ENCODE data around the gene GSK3A. TPM values are rescaled to one million over a fixed set of nuclear protein-coding genes. Genes with fewer than 3 reads are reported as not detected.

The GSK3A gene
- total and polyA plus RNA-seq, 10 donors = 20.8 to 39.3 (median 28.7) TPM

- no peak for DNase-seq
- intact Hi-C loops (cut with DNase I; ENCODE audit: low total_unique reads) = loop anchor here (10.0 kb wide), 1 partner anchor 50 kb away; the partner anchor contains the start of gene POU2F2
These were observed 57.1 kb downstream of the GSK3A start for GRCh38 chr19:42185277-42185676.

GRCh38 chr19:42184401-42184861, 58.0 kb downstream of the GSK3A start:
- Histone ChIP-seq H3K27ac (peak overlapping the region in 6 of 8 donors; percentile 15 to 73 (median 42)), H3K36me3 (no peaks in the 10 kb centered on the region), H3K9me3 (no peaks in the 10 kb centered on the region), H3K4me1 (peaks cover 18 to 61% (median 35%) of the 10 kb centered on the region in 6 donors), H3K27me3 (replicated peaks in 1 of 7) (peaks cover 0 to 18% (median 17%) of the 10 kb centered on the region in 7 donors), H3K4me3 (no peak overlapping the region)
- 0 to 7% (median 2%) methylated on average over 1 of the region's 1 CpG for WGBS, 5 donors
- no peak for TF ChIP-seq POLR2A (IDR thresholded peaks at IDR 0.05)
- TF ChIP-seq POLR2AphosphoS5 (IDR thresholded peaks at IDR 0.05) = peak in 1 of 3 donors; percentile 46
- TF ChIP-seq CTCF (IDR thresholded peaks at IDR 0.05 in 8 of 11, conservative IDR thresholded peaks at IDR 0.05 in 3 of 11) = peak; percentile 73 to 93 (median 89)
- DNase-seq = peak; percentile 89
- intact Hi-C loops (cut with DNase I; ENCODE audit: low total_unique reads) = loop anchor here (10.0 kb wide), 1 partner anchor 50 kb away; the partner anchor contains the start of gene POU2F2

More at GRCh38 chr19:42185277-42185676, 57.1 kb downstream of the GSK3A start:
- Histone ChIP-seq H3K27me3 (replicated peaks in 1 of 7) (peaks cover 0 to 9% (median 9%) of the 10 kb centered on the region in 7 donors), H3K9me3 (no peaks in the 10 kb centered on the region), H3K4me3 (no peak overlapping the region), H3K4me1 (peaks cover 18 to 61% (median 35%) of the 10 kb centered on the region in 6 donors), H3K27ac (peak overlapping the region in 6 of 8 donors; percentile 2 to 73 (median 45)), H3K36me3 (no peaks in the 10 kb centered on the region)
- TF ChIP-seq CTCF (IDR thresholded peaks at IDR 0.05 in 8 of 11, conservative IDR thresholded peaks at IDR 0.05 in 3 of 11) (no peak), POLR2AphosphoS5 (IDR thresholded peaks at IDR 0.05) (peak in 1 of 3 donors; percentile 63), POLR2A (IDR thresholded peaks at IDR 0.05) (no peak)

Other genes with a start within 250 kb of the GSK3A start
- gene ATP1A3, start 248.4 kb downstream of the GSK3A start, total RNA-seq = 1 to 10 TPM in 5 of 7 donors, under 1 TPM in 2; 0.72 to 2.2 (median 1.9) TPM
- under 1 TPM; 0.39 to 0.83 (median 0.53) TPM for gene ATP1A3, start 248.4 kb downstream of the GSK3A start, polyA plus RNA-seq
- 1 to 10 TPM in 6 of 7 donors, under 1 TPM in 1; 0.98 to 4.7 (median 2.2) TPM for gene GRIK5, start 172.4 kb downstream of the GSK3A start, total RNA-seq
- 1 to 10 TPM in 2 of 3 donors, under 1 TPM in 1; 0.94 to 1.4 (median 1.4) TPM for gene GRIK5, start 172.4 kb downstream of the GSK3A start, polyA plus RNA-seq
- gene ZNF574, start 166.4 kb downstream of the GSK3A start, total RNA-seq = 10 to 100 TPM; 12.0 to 21.0 (median 17.4) TPM
- gene ZNF574, start 166.4 kb downstream of the GSK3A start, polyA plus RNA-seq = 10 to 100 TPM in 1 of 3 donors, 1 to 10 TPM in 2; 4.7 to 10.5 (median 4.9) TPM
- gene POU2F2, start 110.2 kb downstream of the GSK3A start, total RNA-seq = 10 to 100 TPM; 22.7 to 67.4 (median 45.4) TPM
- gene POU2F2, start 110.2 kb downstream of the GSK3A start, polyA plus RNA-seq = 10 to 100 TPM; 22.3 to 48.5 (median 33.3) TPM
- gene DEDD2, start 24.9 kb downstream of the GSK3A start, total RNA-seq = 10 to 100 TPM; 43.3 to 73.9 (median 48.5) TPM
- gene DEDD2, start 24.9 kb downstream of the GSK3A start, polyA plus RNA-seq = 10 to 100 TPM; 24.7 to 52.1 (median 29.4) TPM
- gene ZNF526, start 22.3 kb downstream of the GSK3A start, total RNA-seq = 10 to 100 TPM in 4 of 7 donors, 1 to 10 TPM in 3; 6.5 to 15.0 (median 10.2) TPM
- 1 to 10 TPM; 1.9 to 6.1 (median 2.8) TPM for gene ZNF526, start 22.3 kb downstream of the GSK3A start, polyA plus RNA-seq
- 10 to 100 TPM; 36.8 to 73.1 (median 56.4) TPM for gene ERF, start 12.5 kb upstream of the GSK3A start, total RNA-seq
- gene ERF, start 12.5 kb upstream of the GSK3A start, polyA plus RNA-seq = 10 to 100 TPM; 13.5 to 49.7 (median 17.7) TPM
- gene CIC, start 26.6 kb upstream of the GSK3A start, total RNA-seq = 100 to 1,000 TPM in 1 of 7 donors, 10 to 100 TPM in 6; 63.8 to 100 (median 76.7) TPM
- gene CIC, start 26.6 kb upstream of the GSK3A start, polyA plus RNA-seq = 10 to 100 TPM; 12.5 to 43.6 (median 16.8) TPM
- gene PRR19, start 59.5 kb upstream of the GSK3A start, total RNA-seq = 1 to 10 TPM in 2 of 7 donors, under 1 TPM in 3, not detected in 2; 0.46 to 1.2 (median 0.60) TPM
- under 1 TPM; 0.33 to 0.61 (median 0.49) TPM for gene PRR19, start 59.5 kb upstream of the GSK3A start, polyA plus RNA-seq
- 10 to 100 TPM; 13.7 to 20.3 (median 15.5) TPM for gene PAFAH1B3, start 60.0 kb upstream of the GSK3A start, total RNA-seq
- 10 to 100 TPM; 24.3 to 34.3 (median 29.9) TPM for gene PAFAH1B3, start 60.0 kb upstream of the GSK3A start, polyA plus RNA-seq
- gene TMEM145, start 70.7 kb upstream of the GSK3A start, total RNA-seq = 1 to 10 TPM in 2 of 7 donors, under 1 TPM in 4, not detected in 1; 0.28 to 2.3 (median 0.79) TPM
- gene TMEM145, start 70.7 kb upstream of the GSK3A start, polyA plus RNA-seq = under 1 TPM; 0.13 to 0.43 (median 0.21) TPM
- 10 to 100 TPM; 15.3 to 26.2 (median 22.5) TPM for gene MEGF8, start 83.0 kb upstream of the GSK3A start, total RNA-seq
- 10 to 100 TPM in 1 of 3 donors, 1 to 10 TPM in 2; 2.3 to 11.0 (median 2.5) TPM for gene MEGF8, start 83.0 kb upstream of the GSK3A start, polyA plus RNA-seq
- 1 to 10 TPM in 4 of 7 donors, under 1 TPM in 1, not detected in 2; 0.80 to 2.8 (median 2.5) TPM for gene CNFN, start 147.7 kb upstream of the GSK3A start, total RNA-seq
- gene CNFN, start 147.7 kb upstream of the GSK3A start, polyA plus RNA-seq = 10 to 100 TPM; 13.1 to 16.8 (median 15.7) TPM
- gene LIPE, start 184.8 kb upstream of the GSK3A start, total RNA-seq = 10 to 100 TPM; 20.7 to 43.7 (median 25.3) TPM
- 10 to 100 TPM; 20.6 to 39.5 (median 21.1) TPM for gene LIPE, start 184.8 kb upstream of the GSK3A start, polyA plus RNA-seq
- gene CXCL17, start 200.3 kb upstream of the GSK3A start, total RNA-seq = not detected
- under 1 TPM; 0.11 to 0.19 (median 0.12) TPM for gene CXCL17, start 200.3 kb upstream of the GSK3A start, polyA plus RNA-seq